Nephron progenitor cell (in vitro differentiated cells): ENCODE data around the gene TSPAN15.
A peak's percentile ranks its signal among the peaks of the same experiment; 100 is the strongest.

ENCODE experiments used
- DNase-seq: peaks from one replicate; pipeline ENCODE4 v3.0.0; 2021
- H3K27ac Mint-ChIP-seq: 2 replicates; pipeline ENCODE4 v1.8.0; 2021; ENCODE audit warnings: mild to moderate bottlenecking, moderate library complexity, mixed read lengths
- H3K27me3 Mint-ChIP-seq: 2 replicates; pipeline ENCODE4 v1.8.0; 2021; ENCODE audit warnings: mild to moderate bottlenecking, low read depth, mixed read lengths; ENCODE audit not compliant: poor library complexity
- H3K36me3 Mint-ChIP-seq: 2 replicates; pipeline ENCODE4 v1.8.0; 2021; ENCODE audit warnings: low read depth, mixed read lengths
- H3K4me1 Mint-ChIP-seq: 2 replicates; pipeline ENCODE4 v1.8.0; 2021; ENCODE audit warnings: mixed read lengths
- H3K4me3 Mint-ChIP-seq: 2 replicates; pipeline ENCODE4 v1.8.0; 2021; ENCODE audit warnings: mild to moderate bottlenecking, moderate library complexity, mixed read lengths
- H3K9me3 Mint-ChIP-seq: 2 replicates; pipeline ENCODE4 v1.8.0; 2021; ENCODE audit warnings: mild to moderate bottlenecking, moderate library complexity, mixed read lengths
- TF ChIP-seq, protein P1 (sequence below): fragments of 200-600 bp; sonication (generic); IDR thresholded peaks from 2 replicates; pipeline ENCODE4 v1.5.0; 2021; ENCODE audit warnings: antibody characterized with exemption

TSPAN15 gene

DNA sequence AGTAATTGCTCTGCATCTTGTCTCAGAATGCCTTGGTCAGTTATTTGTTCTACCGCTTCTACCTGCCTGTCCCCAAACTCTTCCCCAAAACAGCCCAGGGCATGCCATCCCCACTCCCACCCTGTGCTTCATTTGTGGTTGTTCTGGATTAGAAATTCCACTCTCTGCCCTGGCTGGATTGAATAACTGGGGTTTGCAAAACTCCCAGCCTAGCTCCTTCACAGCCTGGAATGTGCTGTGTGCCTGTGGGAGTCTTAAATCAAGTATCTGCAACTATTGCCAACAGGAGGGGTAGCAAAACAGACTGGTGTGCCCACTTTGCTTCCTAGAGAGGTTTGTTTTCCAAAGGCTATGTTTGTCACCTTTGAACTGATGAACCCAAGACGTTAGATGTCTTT, 24.2 kb downstream of the TSPAN15 start:
- no peaks in the 10 kb centered on the region for H3K36me3 Mint-ChIP-seq
- H3K27ac Mint-ChIP-seq: peak overlapping the region; percentile 73
- peaks cover 5% of the 10 kb centered on the region for H3K27me3 Mint-ChIP-seq
- H3K9me3 Mint-ChIP-seq: no peaks in the 10 kb centered on the region
- H3K4me3 Mint-ChIP-seq: no peak overlapping the region
- TF ChIP-seq, protein P1, sequence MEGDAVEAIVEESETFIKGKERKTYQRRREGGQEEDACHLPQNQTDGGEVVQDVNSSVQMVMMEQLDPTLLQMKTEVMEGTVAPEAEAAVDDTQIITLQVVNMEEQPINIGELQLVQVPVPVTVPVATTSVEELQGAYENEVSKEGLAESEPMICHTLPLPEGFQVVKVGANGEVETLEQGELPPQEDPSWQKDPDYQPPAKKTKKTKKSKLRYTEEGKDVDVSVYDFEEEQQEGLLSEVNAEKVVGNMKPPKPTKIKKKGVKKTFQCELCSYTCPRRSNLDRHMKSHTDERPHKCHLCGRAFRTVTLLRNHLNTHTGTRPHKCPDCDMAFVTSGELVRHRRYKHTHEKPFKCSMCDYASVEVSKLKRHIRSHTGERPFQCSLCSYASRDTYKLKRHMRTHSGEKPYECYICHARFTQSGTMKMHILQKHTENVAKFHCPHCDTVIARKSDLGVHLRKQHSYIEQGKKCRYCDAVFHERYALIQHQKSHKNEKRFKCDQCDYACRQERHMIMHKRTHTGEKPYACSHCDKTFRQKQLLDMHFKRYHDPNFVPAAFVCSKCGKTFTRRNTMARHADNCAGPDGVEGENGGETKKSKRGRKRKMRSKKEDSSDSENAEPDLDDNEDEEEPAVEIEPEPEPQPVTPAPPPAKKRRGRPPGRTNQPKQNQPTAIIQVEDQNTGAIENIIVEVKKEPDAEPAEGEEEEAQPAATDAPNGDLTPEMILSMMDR: no peak
- no peak for DNase-seq
- H3K4me1 Mint-ChIP-seq: peaks cover 82% of the 10 kb centered on the region

DNA sequence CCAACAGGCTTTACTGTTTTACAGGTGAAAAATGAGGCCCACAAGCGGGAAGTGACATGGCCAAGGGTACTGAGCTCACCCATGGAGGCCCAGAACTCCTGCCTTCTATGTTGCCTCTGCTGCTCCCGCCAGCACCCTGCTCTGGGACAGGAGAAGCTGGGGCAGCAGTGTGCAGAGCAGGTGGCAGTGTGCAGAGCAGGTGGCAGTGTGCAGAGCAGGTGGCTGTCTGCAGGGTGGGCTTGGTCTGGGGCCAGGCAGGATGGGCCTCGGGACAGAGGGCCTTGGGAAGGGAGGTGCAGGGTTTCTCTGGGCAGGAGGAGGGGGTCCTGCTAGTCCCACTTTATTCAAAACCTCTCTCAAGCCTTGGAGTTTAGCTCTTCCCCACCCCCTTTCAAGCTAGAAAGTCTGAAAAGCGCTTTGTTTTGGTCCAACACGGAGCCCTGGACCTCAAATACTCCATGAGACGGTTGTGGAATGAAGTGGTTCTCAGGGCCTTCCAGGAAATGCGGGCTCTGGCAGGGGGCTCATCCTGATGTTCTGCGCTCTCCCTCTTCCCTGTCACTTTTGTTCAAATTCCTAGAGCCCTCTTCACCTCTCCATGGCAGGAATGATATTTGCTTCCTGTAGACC, 26.8 kb downstream of the TSPAN15 start:
- Mint-ChIP-seq H3K4me1 (peaks cover 83% of the 10 kb centered on the region), H3K4me3 (no peak overlapping the region), H3K27ac (no peak overlapping the region), H3K9me3 (no peaks in the 10 kb centered on the region), H3K27me3 (no peaks in the 10 kb centered on the region), H3K36me3 (no peaks in the 10 kb centered on the region)
- DNase-seq: no peak
- TF ChIP-seq, protein P1: no peak

DNA sequence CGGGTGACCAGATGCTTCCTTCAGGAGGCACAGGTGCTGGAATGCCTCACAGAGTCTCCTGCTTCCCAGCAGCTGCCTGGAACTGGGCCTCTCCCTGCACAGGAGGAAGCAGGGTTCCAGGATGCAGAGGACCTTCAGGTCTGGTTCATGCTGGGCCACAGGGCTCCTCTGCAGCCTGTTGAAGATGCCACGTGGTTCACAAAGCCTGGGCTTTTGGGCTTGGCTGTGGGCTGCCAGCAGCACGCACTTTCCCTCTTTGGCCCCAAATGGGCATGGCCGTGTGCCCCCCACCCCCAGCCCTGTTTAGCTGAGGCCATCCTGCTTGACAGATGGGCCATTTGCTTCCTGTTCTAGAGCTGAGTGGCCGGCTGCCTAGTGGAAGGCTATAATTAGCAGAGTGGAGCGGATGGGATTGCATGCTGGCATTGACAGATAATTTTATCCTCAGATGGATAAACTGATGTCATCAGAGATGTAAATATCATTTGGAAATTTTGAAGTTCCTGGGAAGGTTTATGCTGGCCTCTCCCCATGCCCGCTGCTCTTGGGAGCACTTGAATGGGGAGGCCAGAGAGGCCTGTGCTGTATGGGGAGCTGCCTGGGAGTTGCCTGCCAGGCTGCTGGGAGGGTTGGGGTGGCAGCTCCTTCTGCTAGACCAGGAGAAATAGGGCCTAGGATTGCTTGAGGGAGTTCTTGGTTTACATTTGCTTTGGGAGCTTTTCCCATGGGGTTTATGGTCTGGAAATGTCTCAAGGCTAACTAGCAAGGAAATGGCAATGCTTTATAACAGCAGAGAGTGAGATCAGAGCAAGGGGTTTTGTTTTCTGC, 28.2 kb downstream of the TSPAN15 start:
- H3K4me1 Mint-ChIP-seq: peaks cover 78% of the 10 kb centered on the region

DNA sequence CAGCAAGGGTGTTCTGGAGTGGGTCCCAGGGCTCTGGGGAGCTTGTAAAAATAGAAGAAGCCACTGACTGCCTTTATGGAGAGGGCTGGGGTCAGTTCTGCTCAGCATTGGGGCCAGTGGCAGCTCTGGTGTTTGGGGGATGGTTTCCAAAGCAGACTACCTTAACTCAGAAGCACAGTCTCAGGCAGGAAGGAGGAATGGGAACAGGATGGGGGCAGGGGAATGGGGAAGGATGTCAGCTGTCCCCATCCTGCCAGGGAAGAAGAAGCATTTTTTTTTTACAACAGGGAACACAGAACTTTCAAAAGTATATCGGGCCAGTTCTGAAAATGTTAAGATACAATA, 28.8 kb downstream of the TSPAN15 start:
- Mint-ChIP-seq H3K27me3 (no peaks in the 10 kb centered on the region), H3K4me3 (peak overlapping the region; percentile 15), H3K4me1 (peaks cover 75% of the 10 kb centered on the region), H3K36me3 (no peaks in the 10 kb centered on the region), H3K27ac (peak overlapping the region; percentile 98), H3K9me3 (no peaks in the 10 kb centered on the region)
- no peak for DNase-seq
- TF ChIP-seq, protein P1: no peak

More for the DNA sequence above, 28.2 kb downstream of the TSPAN15 start:
- TF ChIP-seq, protein P1: no peak
- H3K36me3 Mint-ChIP-seq: no peaks in the 10 kb centered on the region
- no peaks in the 10 kb centered on the region for H3K9me3 Mint-ChIP-seq
- H3K27me3 Mint-ChIP-seq: no peaks in the 10 kb centered on the region
- H3K4me3 Mint-ChIP-seq: peak overlapping the region; percentile 15
- no peak for DNase-seq
- H3K27ac Mint-ChIP-seq: peak overlapping the region; percentile 98

DNA sequence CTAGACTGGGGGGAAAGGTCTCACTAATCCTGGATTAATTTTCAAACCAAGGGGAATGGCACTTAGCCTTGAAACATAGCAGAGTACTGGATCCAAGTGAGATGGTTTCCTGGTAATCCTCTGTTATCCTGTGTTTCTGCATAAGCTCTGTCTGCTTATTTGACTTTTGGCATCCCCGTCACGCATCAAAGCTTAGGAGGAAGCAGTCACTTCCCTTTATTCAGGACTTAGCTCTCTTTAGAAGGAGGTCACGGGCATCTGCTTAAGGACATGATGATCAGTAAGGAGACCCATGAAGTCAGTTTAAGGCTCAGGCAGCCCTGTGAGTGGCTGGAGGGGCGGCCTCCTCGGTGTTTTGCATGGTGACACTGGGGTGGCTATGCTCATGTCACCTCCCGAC, 30.0 kb downstream of the TSPAN15 start:
- DNase-seq: no peak
- TF ChIP-seq, protein P1: no peak
- H3K4me3 Mint-ChIP-seq: peak overlapping the region; percentile 31
- no peaks in the 10 kb centered on the region for H3K9me3 Mint-ChIP-seq
- peaks cover 69% of the 10 kb centered on the region for H3K4me1 Mint-ChIP-seq
- H3K27me3 Mint-ChIP-seq: no peaks in the 10 kb centered on the region
- peak overlapping the region; percentile 98 for H3K27ac Mint-ChIP-seq
- no peaks in the 10 kb centered on the region for H3K36me3 Mint-ChIP-seq
